OCI-LY1 (cell line): ENCODE data around the gene TES.

ENCODE experiments used
- H2AFZ ChIP-seq: fragments of 200-600 bp; sonication (generic), shearing (Covaris generic); 2 replicates; pipeline ENCODE4 v1.6.0; 2014; ENCODE audit warnings: antibody characterized with exemption, mild to moderate bottlenecking, low read length
- H3F3A ChIP-seq: fragments of 200-600 bp; sonication (generic), shearing (Covaris generic); 2 replicates; pipeline ENCODE4 v1.6.0; 2014; ENCODE audit warnings: mild to moderate bottlenecking, antibody characterized with exemption, low read length, moderate library complexity; ENCODE audit not compliant: insufficient read depth
- H3K27ac ChIP-seq: fragments of 200-600 bp; sonication (generic); 2 replicates; pipeline ENCODE4 v1.5.1; 2014; ENCODE audit warnings: low read length, mixed run types, mild to moderate bottlenecking, low read depth; ENCODE audit not compliant: poor library complexity, severe bottlenecking
- H3K27me3 ChIP-seq: fragments of 200-600 bp; sonication (generic); 2 replicates; pipeline ENCODE4 v1.6.0; 2014; ENCODE audit warnings: antibody characterized with exemption, mild to moderate bottlenecking, low read length, moderate library complexity; ENCODE audit not compliant: insufficient read depth
- H3K36me3 ChIP-seq: fragments of 200-600 bp; sonication (generic); 2 replicates; pipeline ENCODE4 v1.6.1; 2014; ENCODE audit warnings: mild to moderate bottlenecking, antibody characterized with exemption, low read length, moderate library complexity, mixed read lengths; ENCODE audit not compliant: insufficient read depth
- H3K4me1 ChIP-seq: fragments of 200-600 bp; sonication (generic); 2 replicates; pipeline ENCODE4 v1.5.1; 2014; ENCODE audit warnings: mild to moderate bottlenecking, low read length, moderate library complexity; ENCODE audit not compliant: insufficient read depth, severe bottlenecking
- H3K4me2 ChIP-seq: fragments of 200-600 bp; sonication (generic), shearing (Covaris generic); 2 replicates; pipeline ENCODE4 v1.6.1; 2014; ENCODE audit warnings: low read length
- H3K4me3 ChIP-seq: fragments of 200-600 bp; sonication (generic); 2 replicates; pipeline ENCODE4 v1.5.1; 2014; ENCODE audit warnings: low read length, low read depth, mild to moderate bottlenecking, mixed read lengths; ENCODE audit not compliant: poor library complexity, severe bottlenecking
- H3K79me2 ChIP-seq: fragments of 200-600 bp; shearing (Covaris generic); 2 replicates; pipeline ENCODE4 v1.6.1; 2016; ENCODE audit warnings: mixed run types, low read length, mixed read lengths; ENCODE audit not compliant: insufficient read depth
- H3K9ac ChIP-seq: fragments of 200-600 bp; sonication (generic), shearing (Covaris generic); 2 replicates; pipeline ENCODE4 v1.6.1; 2014; ENCODE audit warnings: mild to moderate bottlenecking, low read length, mixed read lengths
- H3K9me2 ChIP-seq: fragments of 200-600 bp; sonication (generic), shearing (Covaris generic); 2 replicates; pipeline ENCODE4 v1.6.1; 2014; ENCODE audit warnings: low read depth, mild to moderate bottlenecking, low read length, mixed read lengths
- H3K9me3 ChIP-seq: fragments of 200-600 bp; shearing (Covaris generic); 2 replicates; pipeline ENCODE4 v1.6.1; 2014; ENCODE audit warnings: low read length, mixed read lengths
- H4K20me1 ChIP-seq: fragments of 200-600 bp; sonication (generic), shearing (Covaris generic); 2 replicates; pipeline ENCODE4 v1.6.0; 2016; ENCODE audit warnings: mild to moderate bottlenecking, low read length; ENCODE audit not compliant: insufficient read depth
- EZH2 ChIP-seq: fragments of 200-600 bp; sonication (generic), shearing (Covaris generic); IDR thresholded peaks from 2 replicates; pipeline ENCODE4 v1.8.0; 2017; ENCODE audit warnings: borderline replicate concordance, mixed run types, mild to moderate bottlenecking, antibody characterized with exemption, low read length, moderate library complexity, mixed read lengths
- TF ChIP-seq, protein P1 (sequence below): fragments of 200-600 bp; sonication (generic), shearing (Covaris generic); IDR thresholded peaks from 2 replicates; pipeline ENCODE4 v1.5.1; 2017; ENCODE audit warnings: mild to moderate bottlenecking, antibody characterized with exemption, low read length, moderate library complexity, mixed read lengths

TES gene

DNA sequence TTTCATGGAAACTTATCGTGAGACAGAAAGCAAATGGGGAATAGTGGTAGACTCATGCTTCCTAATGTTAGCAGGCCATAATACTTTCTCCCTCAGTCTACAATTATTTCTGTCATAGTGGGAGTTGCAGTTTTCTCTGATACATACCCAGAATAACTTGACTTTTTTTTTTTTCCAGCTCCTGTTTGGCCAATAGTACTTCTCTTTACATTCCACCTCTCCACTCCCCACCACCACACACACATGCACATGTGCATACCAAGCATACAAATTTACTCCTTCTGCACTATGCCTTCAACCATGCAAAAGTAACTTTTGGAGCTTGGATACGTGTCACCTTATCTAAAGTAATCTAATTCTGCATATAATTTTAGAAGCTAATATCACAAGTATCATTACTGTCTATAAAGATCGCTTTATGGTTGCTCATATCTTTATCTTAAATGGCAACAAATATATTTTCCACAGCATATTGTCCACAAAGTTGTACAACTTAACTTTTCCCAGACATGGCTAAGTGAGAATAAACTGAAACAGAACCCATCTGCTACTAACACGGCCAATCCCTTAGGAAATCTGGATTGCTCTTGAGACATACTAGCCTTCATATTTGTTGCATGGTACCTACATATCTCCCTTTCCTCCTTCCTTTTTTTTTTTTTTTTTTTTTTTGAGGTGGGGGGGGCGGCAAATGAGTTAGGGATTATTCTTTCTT, 49.0 kb downstream of the TES start:
- Histone ChIP-seq H3K9me2 (no peaks in the 10 kb centered on the region), H3K9me3 (no peaks in the 10 kb centered on the region)

DNA sequence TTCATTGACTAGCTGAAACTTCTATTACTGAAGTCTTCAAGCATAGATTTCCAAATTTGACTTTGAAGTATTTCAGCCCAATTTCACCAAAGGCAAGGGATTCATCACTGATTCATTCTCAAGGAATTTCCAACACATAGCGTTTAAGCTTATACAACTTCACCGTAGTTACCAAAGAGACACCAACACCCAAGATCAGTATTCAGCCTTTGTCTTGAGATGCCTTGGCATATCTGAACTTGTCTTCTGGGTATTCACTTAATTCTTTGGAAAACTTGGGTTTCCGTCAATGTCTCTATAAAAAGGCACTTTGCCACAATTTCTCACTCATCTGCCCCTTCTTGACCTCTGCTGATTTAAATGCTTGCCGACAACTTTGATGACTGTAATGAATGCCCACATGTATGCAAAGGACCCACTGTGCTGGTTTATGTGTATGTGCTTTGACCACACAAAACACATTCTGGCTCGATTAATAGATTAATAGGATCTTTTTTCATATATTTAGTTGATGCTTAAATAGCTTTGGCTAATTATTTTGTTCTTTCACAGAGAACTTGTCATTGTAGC, 49.6 kb downstream of the TES start:
- Histone ChIP-seq H3K4me1 (no peaks in the 10 kb centered on the region), H3K4me2 (no peak overlapping the region)

More for the DNA sequence above, 49.0 kb downstream of the TES start:
- H3K4me3 ChIP-seq: no peak overlapping the region
- peaks cover 36% of the 10 kb centered on the region for H3K36me3 ChIP-seq
- TF ChIP-seq EZH2: no peak
- TF ChIP-seq, protein P1, sequence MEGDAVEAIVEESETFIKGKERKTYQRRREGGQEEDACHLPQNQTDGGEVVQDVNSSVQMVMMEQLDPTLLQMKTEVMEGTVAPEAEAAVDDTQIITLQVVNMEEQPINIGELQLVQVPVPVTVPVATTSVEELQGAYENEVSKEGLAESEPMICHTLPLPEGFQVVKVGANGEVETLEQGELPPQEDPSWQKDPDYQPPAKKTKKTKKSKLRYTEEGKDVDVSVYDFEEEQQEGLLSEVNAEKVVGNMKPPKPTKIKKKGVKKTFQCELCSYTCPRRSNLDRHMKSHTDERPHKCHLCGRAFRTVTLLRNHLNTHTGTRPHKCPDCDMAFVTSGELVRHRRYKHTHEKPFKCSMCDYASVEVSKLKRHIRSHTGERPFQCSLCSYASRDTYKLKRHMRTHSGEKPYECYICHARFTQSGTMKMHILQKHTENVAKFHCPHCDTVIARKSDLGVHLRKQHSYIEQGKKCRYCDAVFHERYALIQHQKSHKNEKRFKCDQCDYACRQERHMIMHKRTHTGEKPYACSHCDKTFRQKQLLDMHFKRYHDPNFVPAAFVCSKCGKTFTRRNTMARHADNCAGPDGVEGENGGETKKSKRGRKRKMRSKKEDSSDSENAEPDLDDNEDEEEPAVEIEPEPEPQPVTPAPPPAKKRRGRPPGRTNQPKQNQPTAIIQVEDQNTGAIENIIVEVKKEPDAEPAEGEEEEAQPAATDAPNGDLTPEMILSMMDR: no peak
- no peaks in the 10 kb centered on the region for H3K27me3 ChIP-seq
- H3K4me1 ChIP-seq: no peaks in the 10 kb centered on the region
- H3F3A ChIP-seq: no peaks in the 10 kb centered on the region
- no peak overlapping the region for H3K4me2 ChIP-seq
- H4K20me1 ChIP-seq: no peaks in the 10 kb centered on the region
- H3K79me2 ChIP-seq: no peaks in the 10 kb centered on the region
- no peak overlapping the region for H2AFZ ChIP-seq
- no peak overlapping the region for H3K27ac ChIP-seq
- H3K9ac ChIP-seq: no peak overlapping the region

DNA sequence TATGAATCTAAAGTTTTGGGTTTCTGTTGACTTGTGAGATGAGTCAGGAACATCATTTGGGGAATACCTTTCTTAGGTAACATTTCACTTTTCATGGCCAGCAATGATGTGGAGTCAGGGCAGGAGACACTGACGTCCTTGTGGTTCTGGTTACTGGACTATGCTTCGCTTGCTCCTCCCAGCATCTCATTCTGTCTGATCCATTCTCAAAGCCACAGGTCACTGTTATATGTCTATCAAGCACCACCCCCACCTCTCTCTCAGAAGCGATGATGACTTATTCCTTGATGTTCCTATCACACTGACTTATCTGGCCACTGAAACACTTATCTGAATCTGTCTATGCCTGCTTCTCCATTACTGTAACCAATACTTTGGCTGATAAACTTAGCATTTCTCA, 51.6 kb downstream of the TES start:
- Histone ChIP-seq H3K79me2 (no peaks in the 10 kb centered on the region), H3K4me2 (no peak overlapping the region), H3K27me3 (no peaks in the 10 kb centered on the region)

More for the DNA sequence above, 49.6 kb downstream of the TES start:
- Histone ChIP-seq H3K79me2 (no peaks in the 10 kb centered on the region), H3K9ac (no peak overlapping the region), H3K9me2 (no peaks in the 10 kb centered on the region), H3K36me3 (peaks cover 35% of the 10 kb centered on the region), H3K4me3 (no peak overlapping the region), H3F3A (no peaks in the 10 kb centered on the region), H3K9me3 (no peaks in the 10 kb centered on the region), H3K27me3 (no peaks in the 10 kb centered on the region), H3K27ac (no peak overlapping the region), H4K20me1 (no peaks in the 10 kb centered on the region), H2AFZ (no peak overlapping the region)
- TF ChIP-seq, protein P1: no peak
- no peak for TF ChIP-seq EZH2

More for the DNA sequence above, 51.6 kb downstream of the TES start:
- TF ChIP-seq, protein P1: no peak
- TF ChIP-seq EZH2: no peak
- Histone ChIP-seq H2AFZ (no peak overlapping the region), H4K20me1 (no peaks in the 10 kb centered on the region), H3K9me3 (no peaks in the 10 kb centered on the region), H3K4me1 (no peaks in the 10 kb centered on the region), H3K4me3 (no peak overlapping the region), H3K9ac (no peak overlapping the region), H3K36me3 (peaks cover 17% of the 10 kb centered on the region), H3F3A (no peaks in the 10 kb centered on the region), H3K27ac (no peak overlapping the region), H3K9me2 (no peaks in the 10 kb centered on the region)
